CD4-positive, alpha-beta T cell (primary cell): Measurements from ENCODE around the gene NPS. TPM values are rescaled to one million over a fixed set of nuclear protein-coding genes. Genes with fewer than 3 reads are reported as not detected.

Experiments
- ATAC-seq: fragments of 200-7000 bp; cut with Tn5 transposase; one replicate; pipeline ENCODE4 v1.10.0; 2022; ENCODE audit warnings: mild to moderate bottlenecking; ENCODE audit not compliant: poor library complexity
- CTCF ChIA-PET: fragments of 350-600 bp; sonication (Branson Sonifier 250); formaldehyde crosslinking; loops from one replicate; lab custom pipeline; 2021; ENCODE audit warnings: antibody characterized with exemption, inconsistent platforms; lab: Charles Lee
- POLR2A ChIA-PET: fragments of 350-600 bp; sonication (Branson Sonifier 250); formaldehyde crosslinking; loops from one replicate; lab custom pipeline; 2021; ENCODE audit warnings: antibody characterized with exemption, inconsistent platforms; lab: Charles Lee
- DNase-seq, 14 experiments: peaks; one replicate each; pipeline ENCODE4 v3.0.0-alpha.2; 2013 to 2020; ENCODE audit warnings: mixed read lengths in 2 of 14
- H3K27ac ChIP-seq, 2 donors: one replicate each; pipeline versions ENCODE4 v1.5.1 to v1.7.0; 2013; ENCODE audit warnings: low read length in 2 of 2, low read depth in 1 of 2, mild to moderate bottlenecking in 1 of 2
- H3K27me3 ChIP-seq, 2 experiments: 1 replicate in 1 of 2; 2 replicates in 1 of 2; pipeline versions ENCODE4 v1.6.1 to v1.7.0; 2013; ENCODE audit warnings: low read length in 2 of 2, control low read depth in 1 of 2, mild to moderate bottlenecking in 1 of 2, moderate library complexity in 1 of 2; ENCODE audit not compliant: insufficient read depth in 2 of 2, control insufficient read depth in 1 of 2
- H3K36me3 ChIP-seq: one replicate; pipeline ENCODE4 v1.6.1; 2013; ENCODE audit warnings: low read length, control low read depth; ENCODE audit not compliant: insufficient read depth
- H3K4me1 ChIP-seq: one replicate; pipeline ENCODE4 v1.6.1; 2013; ENCODE audit warnings: low read length, control low read depth; ENCODE audit not compliant: insufficient read depth
- H3K4me3 ChIP-seq: one replicate; pipeline ENCODE4 v1.5.1; 2013; ENCODE audit warnings: mild to moderate bottlenecking, low read length, moderate library complexity
- H3K9me3 ChIP-seq, 2 experiments: 1 replicate in 1 of 2; 2 replicates in 1 of 2; pipeline versions ENCODE4 v1.6.1 to v1.7.0; 2013; ENCODE audit warnings: low read length in 2 of 2, mild to moderate bottlenecking in 2 of 2, control low read depth in 1 of 2, moderate library complexity in 1 of 2; ENCODE audit not compliant: control insufficient read depth in 1 of 2, insufficient read depth in 1 of 2
- H3K27ac Mint-ChIP-seq: one replicate; pipeline ENCODE4 v1.8.0; 2020; ENCODE audit warnings: mixed read lengths
- H3K27me3 Mint-ChIP-seq: one replicate; pipeline ENCODE4 v1.8.0; 2021; ENCODE audit warnings: mixed read lengths
- H3K36me3 Mint-ChIP-seq: one replicate; pipeline ENCODE4 v1.8.0; 2021; ENCODE audit warnings: low read depth, mixed read lengths
- H3K4me1 Mint-ChIP-seq: one replicate; pipeline ENCODE4 v1.8.0; 2021; ENCODE audit warnings: low read depth, mixed read lengths
- H3K4me3 Mint-ChIP-seq: one replicate; pipeline ENCODE4 v1.8.0; 2020; ENCODE audit warnings: mild to moderate bottlenecking, mixed read lengths
- H3K9me3 Mint-ChIP-seq: one replicate; pipeline ENCODE4 v1.8.0; 2020; ENCODE audit warnings: mixed read lengths
- CTCF ChIP-seq: fragments of 200-600 bp; IDR thresholded peaks from one replicate; pipeline ENCODE4 v1.8.0; 2022; ENCODE audit warnings: antibody characterized with exemption, mild to moderate bottlenecking
- intact Hi-C, 2 experiments: fragments of 100-400 bp; cut with DNase I in 1 of 2; cut with micrococcal nuclease in 1 of 2; formaldehyde crosslinking; loops; one replicate each; pipeline versions ENCODE4 v1.15.1 to v1.9.0; 2023 to 2025; cut with DNase I, micrococcal nuclease
- total RNA-seq, 174 experiments: library from RNA in 2 of 174; stranded (reverse) in 2 of 174; gene quantifications; one replicate each; pipeline ENCODE4 v1.2.3 and lab custom pipeline; 2021 to 2026

Gene NPS
- total RNA-seq, 2 experiments from 2014 or later = not detected

- peaks cover 11% of the 10 kb centered on the region for H3K27me3 Mint-ChIP-seq
- no peaks in the 10 kb centered on the region for H3K27me3 ChIP-seq
- no peaks in the 10 kb centered on the region for H3K36me3 ChIP-seq
- H3K27ac ChIP-seq = no peak overlapping the region
- H3K9me3 ChIP-seq = peaks cover 0 to 7% of the 10 kb centered on the region in 2 experiments
- ChIA-PET CTCF (no interaction called here), POLR2A (no interaction called here)
- DNase-seq (no peak), ATAC-seq (no peak)
- intact Hi-C loops = loop anchor here in 1 of 2 experiments (5.0 kb wide), 1 partner anchor 336 kb away; no protein-coding TSS in a partner anchor
- no peaks in the 10 kb centered on the region for H3K4me1 Mint-ChIP-seq
- no peaks in the 10 kb centered on the region for H3K4me1 ChIP-seq
- H3K9me3 Mint-ChIP-seq = peaks cover 4% of the 10 kb centered on the region
- no peaks in the 10 kb centered on the region for H3K36me3 Mint-ChIP-seq
- no peak for TF ChIP-seq CTCF
- H3K4me3 ChIP-seq = no peak overlapping the region
- H3K4me3 Mint-ChIP-seq = no peak overlapping the region
- no peak overlapping the region for H3K27ac Mint-ChIP-seq
Measured at GRCh38 chr10:127578259-127578960, 29.3 kb downstream of the NPS start.

- POLR2A ChIA-PET = no interaction called here
- intact Hi-C loops = loop anchor here in 1 of 2 experiments (5.0 kb wide), 1 partner anchor 337 kb away; no protein-coding TSS in a partner anchor
- no peak for DNase-seq
Measured at GRCh38 chr10:127578961-127579305, 29.8 kb downstream of the NPS start.

GRCh38 chr10:127579640-127580039 lies 30.5 kb downstream of the NPS start:
- CTCF ChIA-PET = no interaction called here
- peaks cover 0 to 7% of the 10 kb centered on the region in 2 experiments for H3K9me3 ChIP-seq
- H3K4me3 ChIP-seq = no peak overlapping the region
- H3K36me3 Mint-ChIP-seq = no peaks in the 10 kb centered on the region
- TF ChIP-seq CTCF = no peak
- no peaks in the 10 kb centered on the region for H3K36me3 ChIP-seq
- DNase-seq = no peak
- no peak for ATAC-seq
- no peak overlapping the region for H3K27ac Mint-ChIP-seq
- H3K9me3 Mint-ChIP-seq = no peaks in the 10 kb centered on the region
- H3K27me3 ChIP-seq = no peaks in the 10 kb centered on the region
- POLR2A ChIA-PET = no interaction called here
- no peaks in the 10 kb centered on the region for H3K4me1 ChIP-seq
- no peak overlapping the region for H3K27ac ChIP-seq
- intact Hi-C loops = loop anchor here in 1 of 2 experiments (5.0 kb wide), 1 partner anchor 337 kb away; no protein-coding TSS in a partner anchor
- H3K4me3 Mint-ChIP-seq = no peak overlapping the region
- peaks cover 11% of the 10 kb centered on the region for H3K27me3 Mint-ChIP-seq
- no peaks in the 10 kb centered on the region for H3K4me1 Mint-ChIP-seq

More at GRCh38 chr10:127578961-127579305, 29.8 kb downstream of the NPS start:
- no peaks in the 10 kb centered on the region for H3K9me3 Mint-ChIP-seq
- no peaks in the 10 kb centered on the region for H3K27me3 ChIP-seq
- no peak for TF ChIP-seq CTCF
- no peak for ATAC-seq
- no peaks in the 10 kb centered on the region for H3K36me3 ChIP-seq
- H3K4me1 ChIP-seq = no peaks in the 10 kb centered on the region
- no peak overlapping the region for H3K4me3 Mint-ChIP-seq
- H3K27ac Mint-ChIP-seq = no peak overlapping the region
- H3K27me3 Mint-ChIP-seq = peaks cover 11% of the 10 kb centered on the region
- CTCF ChIA-PET = no interaction called here
- H3K4me1 Mint-ChIP-seq = no peaks in the 10 kb centered on the region
- H3K27ac ChIP-seq = no peak overlapping the region
- H3K9me3 ChIP-seq = peaks cover 0 to 7% of the 10 kb centered on the region in 2 experiments
- no peaks in the 10 kb centered on the region for H3K36me3 Mint-ChIP-seq
- H3K4me3 ChIP-seq = no peak overlapping the region
